Measurements from ENCODE around the gene SCIN.
A peak's percentile ranks its signal among the peaks of the same experiment; 100 is the strongest.
"Not testable (repeated sequence)": the region's sequence is repeated elsewhere in the genome, so short reads cannot be mapped to it uniquely, and the experiment has no call there.

Gene SCIN

DNA sequence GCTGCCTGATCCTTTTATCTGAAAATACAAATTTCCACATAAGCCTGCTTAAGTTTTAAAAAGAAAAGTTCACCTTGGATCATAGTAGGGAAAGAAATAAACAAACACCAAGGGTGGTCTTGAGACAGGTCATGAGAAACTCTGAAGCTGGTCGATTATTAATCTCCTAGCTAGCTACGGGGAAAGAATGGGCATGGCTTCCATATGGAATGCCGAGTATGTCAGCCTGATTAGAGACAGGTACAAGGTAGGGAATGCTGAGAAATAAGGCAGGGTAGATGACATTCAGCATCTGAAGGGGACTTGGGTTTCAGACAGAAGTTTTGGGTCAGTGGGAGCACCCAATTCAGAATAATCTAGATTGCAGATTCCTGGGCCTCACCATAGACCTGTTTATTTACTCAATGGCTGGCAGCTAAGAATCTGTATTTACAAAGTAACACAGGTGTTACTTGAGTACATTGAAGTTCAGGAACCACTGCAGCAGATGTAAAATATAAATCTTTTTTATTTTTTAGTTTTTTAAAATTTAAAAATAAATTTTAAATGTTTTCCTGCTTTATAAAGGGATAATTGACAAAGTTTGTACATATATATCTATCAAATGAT is 49.0 kb downstream of the SCIN start:
- no peak for DNase-seq (ENCODE audit: low spot score)

DNA sequence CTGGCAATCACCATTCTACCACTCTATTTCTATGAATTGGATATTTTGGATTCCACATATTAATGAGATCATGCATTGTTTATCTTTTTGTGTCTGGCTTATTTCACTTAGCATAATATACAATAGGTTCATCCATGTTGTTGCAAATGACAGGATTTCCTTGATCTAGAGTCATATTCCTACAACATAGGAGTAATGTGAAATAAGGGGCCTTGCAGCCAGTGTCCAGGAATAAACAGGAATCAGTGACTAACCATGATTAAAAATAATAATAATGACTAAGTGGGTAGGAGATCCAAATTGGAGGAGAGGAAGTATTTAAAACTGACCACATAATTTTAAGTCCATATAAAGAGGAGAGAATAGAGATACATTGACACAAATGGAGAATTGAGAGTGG is 49.9 kb downstream of the SCIN start:
- DNase-seq (ENCODE audit: low spot score) = no peak

DNA sequence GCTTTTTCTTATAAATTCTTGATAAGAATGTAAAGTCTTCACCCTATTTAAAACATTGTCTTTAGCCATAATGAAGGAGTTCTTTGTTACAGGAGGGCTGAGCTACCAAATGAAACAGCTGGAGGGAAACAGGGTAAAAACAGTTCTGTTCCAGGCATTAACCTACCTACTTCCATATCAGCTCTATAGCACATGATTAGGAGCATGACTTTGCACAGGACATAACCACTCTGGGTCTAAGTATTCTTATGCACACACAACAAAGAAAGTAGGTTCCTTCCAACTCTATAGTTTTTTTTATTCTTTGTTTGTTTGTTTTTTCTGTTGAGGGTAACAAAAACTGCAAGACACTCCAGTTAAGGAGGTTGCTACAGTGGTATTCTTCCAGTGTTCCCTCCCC is 52.7 kb downstream of the SCIN start:
- no peak for DNase-seq (ENCODE audit: low spot score)

DNA sequence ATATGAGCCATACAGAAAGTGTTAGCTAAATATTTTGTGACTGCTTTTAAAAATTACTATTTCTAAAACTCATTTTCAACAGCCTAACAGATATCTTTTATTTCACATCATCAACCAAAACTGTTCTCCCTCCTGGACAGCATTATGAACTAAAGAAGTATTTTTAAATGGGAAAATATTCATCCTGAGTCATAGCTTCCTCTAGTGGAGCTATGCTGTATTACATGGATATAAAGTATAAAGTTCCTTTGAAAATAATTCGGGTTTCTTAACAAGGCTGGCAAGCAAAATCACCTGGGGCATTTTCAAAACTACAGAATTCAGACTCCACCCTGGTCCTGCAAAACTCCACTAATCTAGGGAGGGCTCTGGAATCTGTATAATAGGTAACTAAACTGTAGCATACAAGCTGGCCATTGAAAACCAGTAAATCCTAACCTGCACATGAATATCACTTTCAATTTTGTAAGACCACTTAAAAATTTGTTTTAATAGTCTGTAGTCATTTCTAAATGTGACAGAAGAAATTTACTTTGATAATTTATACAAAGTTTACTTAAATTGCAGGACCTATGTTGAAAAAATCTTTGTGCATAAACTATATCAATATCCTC is 53.5 kb downstream of the SCIN start:
- peak; percentile 39 for DNase-seq (ENCODE audit: low spot score)

DNA sequence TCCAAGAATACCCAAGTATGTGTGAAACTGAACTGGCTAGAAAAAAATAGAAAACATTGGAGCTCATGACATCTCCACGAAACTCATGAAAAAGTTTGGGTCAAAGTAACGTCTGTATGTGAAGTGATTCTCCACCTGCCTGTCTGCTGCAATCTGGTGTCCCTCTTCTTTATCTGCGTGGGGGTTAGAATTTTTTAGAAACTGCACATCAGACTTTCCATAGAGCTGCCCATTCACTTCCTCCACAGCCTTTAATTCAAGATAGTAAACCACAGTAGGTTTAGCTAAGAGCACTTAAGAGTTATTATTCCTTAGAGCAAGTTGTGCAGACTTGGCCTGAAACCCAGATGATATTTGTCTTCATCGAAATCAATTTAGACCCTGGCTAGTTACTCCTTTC is 55.3 kb downstream of the SCIN start:
- no peak for DNase-seq (ENCODE audit: low spot score)

DNA sequence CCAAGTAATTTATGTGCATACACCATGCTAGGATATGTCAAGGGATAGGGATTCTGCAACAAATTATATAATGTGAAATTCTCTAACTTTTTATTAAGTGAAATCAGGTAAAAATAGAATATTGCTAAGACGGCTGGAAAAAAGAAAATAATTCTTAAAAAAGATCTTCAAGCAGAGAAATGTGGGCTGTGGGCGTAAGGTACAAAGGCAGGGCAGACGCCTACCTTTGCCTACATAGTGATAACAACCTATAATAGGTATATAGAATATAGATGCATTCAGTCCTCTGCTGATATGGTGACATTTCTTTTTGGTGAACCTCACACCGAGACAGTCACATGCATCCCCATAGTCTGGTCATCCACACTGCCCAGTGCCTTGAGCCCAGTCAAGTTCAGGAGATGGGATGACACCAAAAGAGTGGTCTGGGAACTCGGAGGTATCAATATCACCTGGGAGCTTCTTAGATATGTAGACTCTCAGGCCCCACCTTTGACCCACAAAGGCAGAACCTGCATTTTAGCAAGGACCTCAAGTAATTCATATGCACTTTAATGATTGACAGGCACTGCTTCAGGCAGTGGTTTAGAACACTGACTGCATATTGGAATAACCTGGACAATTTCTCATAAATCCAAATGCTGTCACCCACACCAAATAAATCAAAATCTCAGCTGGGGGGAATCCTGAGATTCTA is 59.4 kb downstream of the SCIN start:
- peak; percentile 66 for DNase-seq (ENCODE audit: low spot score)

DNA sequence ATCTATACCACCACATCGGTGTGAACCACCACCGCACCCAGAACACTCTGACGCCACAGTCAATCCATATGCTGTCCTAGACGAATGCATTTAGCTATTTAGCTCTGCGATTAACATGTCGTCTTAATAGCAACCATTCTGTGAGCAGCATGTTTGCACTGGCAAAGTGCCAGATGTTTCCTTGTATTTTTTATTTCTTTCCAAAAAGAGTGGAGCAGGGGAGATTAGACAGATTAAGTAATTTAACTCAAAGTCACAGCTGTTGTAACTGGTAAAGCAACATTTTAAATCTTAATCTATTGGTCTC is 59.9 kb downstream of the SCIN start:
- DNase-seq (ENCODE audit: low spot score) = no peak

DNA sequence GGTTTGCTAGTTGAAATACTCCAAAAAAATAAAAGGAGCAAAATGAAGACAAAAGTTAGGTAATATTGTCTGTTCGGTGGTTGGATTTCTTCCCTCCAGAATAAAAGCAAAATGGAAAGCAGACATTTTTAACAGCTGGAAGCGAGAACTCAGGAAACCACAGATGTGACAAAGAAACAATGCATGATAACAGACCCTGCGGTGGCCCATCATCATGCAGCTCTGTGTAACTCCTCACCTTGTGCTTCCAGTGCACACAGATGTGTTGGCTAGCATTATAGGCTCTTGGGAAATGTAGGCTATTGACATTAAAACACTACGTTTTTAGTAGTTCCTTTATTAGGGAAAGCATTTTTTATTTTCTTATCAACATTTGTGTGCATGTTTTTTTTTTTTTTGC is 63.1 kb downstream of the SCIN start:
- no peak for DNase-seq (ENCODE audit: low spot score)

DNA sequence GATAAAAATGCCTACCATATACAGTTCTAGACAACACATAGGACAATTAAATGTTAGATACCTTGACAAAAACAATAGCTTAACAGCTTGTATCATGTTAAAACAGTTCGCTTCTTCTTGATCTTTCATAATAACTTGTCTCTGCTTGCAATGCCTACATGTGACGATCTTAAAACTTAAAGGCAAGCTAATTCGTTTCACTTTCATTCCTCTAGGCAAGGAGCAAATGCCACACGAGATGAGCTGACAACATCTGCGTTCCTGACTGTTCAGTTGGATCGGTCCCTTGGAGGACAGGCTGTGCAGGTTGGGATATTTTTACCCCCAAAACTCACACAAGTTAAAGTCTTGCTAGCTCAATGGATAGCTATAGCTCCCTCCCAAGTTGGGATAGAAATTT is 65.3 kb downstream of the SCIN start:
- no peak for DNase-seq (ENCODE audit: low spot score)

DNA sequence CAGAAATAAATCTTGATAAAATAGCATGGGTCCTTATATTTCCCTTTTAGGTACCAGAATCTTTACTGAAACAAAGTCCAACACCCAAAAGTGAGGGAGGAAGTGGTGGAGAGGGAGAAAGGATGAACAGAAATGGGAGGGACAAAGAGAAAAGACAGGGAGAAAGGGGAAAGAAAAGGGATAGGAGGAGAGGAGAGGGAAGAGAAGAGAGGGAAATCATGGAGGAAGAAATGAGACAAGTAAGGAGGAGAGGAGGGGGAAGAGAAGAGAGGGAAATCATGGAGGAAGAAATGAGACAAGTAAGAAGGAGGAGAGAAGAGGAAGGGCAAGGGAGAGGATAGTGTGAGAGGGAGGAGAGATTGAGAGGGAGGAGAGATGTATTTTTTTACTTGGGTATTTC is 66.8 kb downstream of the SCIN start:
- DNase-seq (ENCODE audit: low spot score) = no peak

DNA sequence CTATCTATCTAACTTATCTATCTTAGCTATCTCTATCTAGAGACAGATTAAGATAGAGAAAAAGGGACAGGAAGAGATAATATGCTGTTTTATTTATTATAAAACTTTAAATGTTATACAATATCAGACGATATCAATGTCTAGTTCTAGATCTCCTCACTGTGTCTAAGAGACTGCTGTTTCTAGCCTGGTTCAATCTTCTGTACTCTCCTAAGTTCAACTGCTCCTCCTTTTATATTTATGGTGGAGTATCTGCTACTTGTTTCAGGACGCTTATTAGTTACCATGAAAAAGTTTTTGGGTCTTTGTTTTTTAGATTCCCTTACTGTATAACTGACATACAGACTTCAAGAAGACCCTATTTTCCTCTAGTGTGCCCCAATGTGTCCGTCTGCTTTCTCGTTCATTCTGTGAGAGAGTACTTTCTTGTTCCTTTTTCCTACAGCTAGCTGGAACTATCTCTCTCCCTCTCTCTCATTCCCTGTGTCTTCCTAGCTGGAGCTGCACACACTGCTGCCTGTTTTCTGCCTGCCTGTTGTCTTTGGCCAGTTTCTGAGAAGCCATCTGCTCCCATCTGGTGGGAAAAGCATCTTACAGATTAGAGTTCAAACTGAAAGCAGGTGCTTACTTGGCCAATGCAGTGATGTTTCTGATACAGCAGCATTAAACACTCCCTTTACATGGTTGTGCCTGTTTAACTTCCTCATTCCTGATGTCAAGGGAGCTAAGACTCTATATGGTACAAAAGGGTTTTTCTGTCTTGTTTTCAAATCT is 67.5 kb downstream of the SCIN start:
- no peak for DNase-seq (ENCODE audit: low spot score)

DNA sequence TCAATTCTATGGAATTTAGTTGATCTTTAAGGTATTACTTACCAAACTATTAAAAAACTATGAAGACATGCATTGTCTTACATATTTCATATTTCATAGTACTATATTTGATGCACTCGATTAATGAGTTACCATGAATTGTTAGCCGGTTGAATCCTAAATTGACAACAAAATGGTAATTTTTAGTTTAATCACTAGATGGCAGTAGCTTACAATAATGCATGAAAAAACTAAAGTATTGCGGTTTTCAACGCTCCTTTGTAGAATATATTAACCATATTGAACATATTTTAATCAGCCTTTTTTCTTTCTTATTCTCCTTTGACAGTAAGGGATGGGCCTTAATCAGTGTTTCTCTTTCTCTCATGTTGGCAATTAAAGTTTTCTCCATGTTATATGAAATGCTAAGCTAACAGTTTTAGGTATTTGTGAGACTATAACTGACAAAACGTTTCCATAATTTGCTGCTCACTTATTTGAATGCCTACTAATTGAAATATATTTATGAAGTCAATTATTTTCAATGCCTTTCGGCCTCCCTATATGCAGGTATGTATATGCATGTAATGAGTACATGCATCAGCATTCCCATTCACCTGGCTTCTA is 68.4 kb downstream of the SCIN start:
- peak; percentile 11 for DNase-seq (ENCODE audit: low spot score)

DNA sequence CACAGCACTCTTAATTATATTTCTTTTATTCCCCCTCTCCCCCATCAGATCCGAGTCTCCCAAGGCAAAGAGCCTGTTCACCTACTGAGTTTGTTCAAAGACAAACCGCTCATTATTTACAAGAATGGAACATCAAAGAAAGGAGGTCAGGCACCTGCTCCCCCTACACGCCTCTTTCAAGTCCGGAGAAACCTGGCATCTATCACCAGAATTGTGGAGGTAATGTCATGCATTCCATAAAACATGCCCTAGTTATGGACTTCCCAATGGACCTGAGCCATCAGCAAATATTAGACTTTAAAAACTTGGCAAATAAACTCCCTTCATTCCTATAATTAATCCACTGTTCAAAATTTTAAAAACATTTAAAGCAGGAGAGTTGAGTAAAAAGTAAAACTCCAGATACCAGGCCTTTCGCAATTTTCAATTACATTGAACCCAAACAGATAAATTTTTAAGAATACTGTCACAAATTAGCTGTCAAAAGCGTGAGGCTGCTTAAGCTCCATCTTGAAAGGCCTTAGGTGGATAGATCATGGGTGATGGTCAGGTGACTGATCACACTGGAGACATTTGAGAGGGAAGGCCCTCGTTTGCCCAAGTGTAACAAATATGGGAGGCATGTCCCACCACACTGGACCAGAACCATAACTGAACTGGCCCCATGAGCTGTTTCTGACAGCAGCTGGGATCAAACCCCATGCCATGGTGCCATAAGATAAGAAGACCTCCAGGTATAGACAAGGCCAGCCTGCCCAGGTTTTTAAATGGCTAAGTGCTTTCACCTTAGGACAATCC is 70.0 kb downstream of the SCIN start:
- no peak for DNase-seq (ENCODE audit: low spot score)

DNA sequence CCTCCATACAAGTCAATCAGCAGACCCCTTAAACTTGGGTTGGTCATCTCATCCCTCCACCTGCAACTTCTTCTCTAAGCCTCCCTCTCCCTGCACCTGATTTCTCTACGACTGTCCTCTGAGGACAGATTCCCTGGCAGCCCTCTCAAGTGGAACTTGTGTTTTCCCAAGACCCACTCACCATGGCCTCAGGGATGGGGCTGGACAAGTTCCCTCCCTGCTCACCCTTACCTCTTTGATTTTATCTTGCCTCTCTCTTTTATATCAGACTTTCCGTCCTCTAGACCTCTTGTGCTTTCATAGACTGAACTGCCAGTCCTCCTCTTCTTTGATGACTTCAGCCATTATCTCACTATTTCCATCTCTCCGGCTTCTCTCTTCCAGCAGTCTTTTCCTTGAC is 70.7 kb downstream of the SCIN start:
- DNase-seq (ENCODE audit: low spot score) = no peak

DNA sequence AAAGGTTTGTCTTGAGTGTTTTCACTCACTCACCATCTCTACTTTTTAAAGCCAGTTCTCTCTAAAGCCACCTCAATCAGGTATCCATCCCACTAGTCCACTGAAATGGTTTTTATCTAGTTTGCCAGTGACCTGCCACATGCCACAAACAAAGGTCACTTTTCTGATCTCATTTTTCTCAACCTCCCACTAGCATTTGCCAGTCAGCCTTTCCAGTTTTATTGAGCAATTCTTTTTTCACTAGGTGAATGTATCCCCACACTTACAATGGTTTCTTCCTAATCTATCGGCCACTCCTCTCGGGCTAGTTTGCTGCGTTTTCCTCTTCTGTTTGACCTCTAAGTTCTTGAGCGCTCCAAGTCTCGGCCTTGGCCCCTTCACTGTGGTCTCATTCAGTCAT is 72.0 kb downstream of the SCIN start:
- DNase-seq (ENCODE audit: low spot score) = no peak

DNA sequence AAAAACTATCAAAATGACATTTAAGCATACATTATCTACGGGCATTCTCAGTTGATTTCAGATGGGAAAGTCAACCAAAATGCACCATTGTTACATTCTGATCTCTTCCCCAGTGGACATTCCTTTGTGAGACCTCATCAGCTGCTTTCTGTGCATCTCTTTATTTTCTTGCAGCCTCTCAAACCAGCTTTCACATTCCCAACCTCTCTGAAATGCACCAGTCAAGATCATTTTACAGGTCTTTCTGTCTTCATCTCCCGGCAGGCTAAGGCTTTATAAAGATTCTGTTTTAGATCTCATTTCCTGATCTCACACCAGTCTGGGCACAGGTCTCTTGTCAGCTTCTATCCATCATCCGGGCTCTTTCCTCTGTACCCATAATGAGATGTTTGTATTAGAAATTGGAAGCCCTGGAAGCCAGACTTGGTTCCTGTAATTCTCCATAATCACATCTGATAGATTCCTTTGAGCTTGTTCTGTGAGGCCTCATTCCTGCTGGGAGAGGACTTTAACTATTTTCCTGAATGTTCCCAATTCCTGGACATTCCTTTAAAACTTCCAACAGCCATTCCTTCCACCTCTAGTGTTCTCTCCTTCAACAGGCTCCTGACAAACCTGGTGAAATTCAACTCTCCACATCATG is 72.6 kb downstream of the SCIN start:
- no peak for DNase-seq (ENCODE audit: low spot score)

DNA sequence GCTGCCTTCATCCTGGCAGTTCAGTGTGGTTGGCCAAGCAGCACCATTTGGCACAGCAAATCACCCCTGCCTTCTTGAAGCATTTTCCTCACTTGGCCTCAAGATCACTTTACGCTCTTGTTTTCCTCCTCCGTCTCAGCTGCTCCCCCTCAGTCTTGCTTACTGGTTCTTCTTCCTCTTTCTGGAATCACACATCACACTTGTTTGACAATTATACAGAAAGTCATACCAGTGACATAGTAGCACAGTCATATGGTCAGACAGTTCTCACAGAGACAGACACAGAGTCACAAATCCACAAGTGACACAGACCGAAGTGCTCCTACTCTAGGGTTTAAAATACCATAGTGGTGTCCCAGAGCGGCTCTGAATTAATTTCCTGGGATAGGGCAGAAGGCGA is 73.1 kb downstream of the SCIN start:
- DNase-seq (ENCODE audit: low spot score) = no peak

DNA sequence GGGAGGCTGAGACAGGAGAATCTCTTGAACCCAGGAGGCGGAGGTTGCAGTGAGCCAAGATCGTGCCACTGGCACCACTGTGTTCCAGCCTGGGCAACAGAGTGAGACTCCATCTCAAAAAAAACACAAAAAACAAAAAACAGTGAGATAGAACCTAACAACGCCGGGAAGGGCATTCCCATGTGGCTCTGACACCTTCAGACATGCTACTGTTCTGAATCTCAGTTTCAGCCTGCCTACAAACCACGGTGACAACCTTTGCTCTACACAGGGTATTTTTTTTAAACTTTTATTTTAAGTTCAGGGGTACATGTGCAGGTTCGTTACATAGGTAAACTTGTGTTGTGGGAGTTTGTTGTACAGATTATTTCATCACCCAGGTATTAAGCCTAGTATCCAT is 74.7 kb downstream of the SCIN start:
- DNase-seq (ENCODE audit: low spot score) = not testable (repeated sequence)

DNA sequence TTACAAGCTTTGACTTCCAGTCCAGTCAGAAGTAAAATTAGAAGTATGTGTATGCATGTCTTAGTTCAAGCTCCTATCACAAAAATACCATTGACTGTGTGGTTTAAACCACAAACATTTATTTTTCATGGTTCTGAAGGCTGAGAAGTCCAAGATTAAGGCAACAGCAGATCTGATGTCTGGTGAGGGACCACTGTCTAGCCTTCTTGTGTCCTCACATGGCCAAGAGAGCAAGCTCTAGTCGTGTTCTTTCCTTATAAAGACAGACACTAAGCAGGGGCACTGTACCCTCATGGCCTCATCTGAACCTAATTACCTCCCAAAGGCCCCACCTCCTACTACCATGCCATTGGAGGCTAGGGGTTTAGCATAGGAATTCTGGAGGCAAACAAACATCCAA is 75.6 kb downstream of the SCIN start:
- DNase-seq (ENCODE audit: low spot score) = no peak

DNA sequence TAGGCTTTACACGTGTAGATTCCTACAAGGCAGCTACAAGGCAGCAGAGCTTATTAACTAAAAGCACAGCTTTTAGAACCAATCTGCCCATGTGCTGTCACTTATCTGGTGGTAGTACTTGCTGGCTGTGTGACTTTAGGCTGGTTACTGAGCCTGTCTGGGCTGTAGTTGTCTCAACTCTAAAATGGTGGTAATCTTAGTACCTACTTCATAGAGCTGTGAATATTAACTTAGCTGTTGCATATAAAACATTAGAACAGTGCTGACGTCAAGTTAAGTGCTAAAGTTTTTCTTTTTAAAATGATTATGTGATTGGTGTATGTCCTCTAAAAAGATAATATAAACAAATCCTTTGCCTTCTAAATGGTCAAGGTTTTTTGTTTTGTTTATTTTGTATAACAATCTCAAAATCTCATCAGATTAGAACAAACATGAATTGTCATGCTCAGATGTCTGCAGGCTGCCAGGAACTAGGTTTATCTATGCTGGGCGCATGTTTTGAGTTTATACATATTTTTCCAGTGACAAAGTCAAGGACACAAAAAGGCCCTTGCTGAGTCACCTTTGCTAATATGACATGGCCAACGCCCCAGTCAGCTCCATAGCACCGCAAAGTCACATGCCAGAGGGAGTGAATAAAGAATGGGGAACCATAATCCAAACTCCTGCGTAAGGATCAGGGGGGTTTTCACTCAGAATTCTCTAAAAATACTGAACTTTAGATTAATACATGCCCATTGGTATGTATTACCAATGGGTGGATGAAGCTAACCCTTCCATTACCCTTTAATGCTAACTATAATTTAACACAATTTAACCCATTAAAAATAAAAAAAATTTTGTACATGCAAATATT is 77.1 kb downstream of the SCIN start:
- DNase-seq (ENCODE audit: low spot score) = no peak
